ENCODE results near the gene BLOC1S6.

BLOC1S6 gene

GRCh38 chr15:45555934-45556608 is 31.1 kb upstream of the BLOC1S6 start:
- DNase-seq (ENCODE audit: extremely low read depth, insufficient read length), result no peak
- no peak overlapping the region for H3K4me3 ChIP-seq (replicated peaks; ENCODE audit: low read depth, low read length)
- TF ChIP-seq CTCF (IDR thresholded peaks at IDR 0.05; ENCODE audit: insufficient read depth, low read length, poor library complexity, severe bottlenecking), result no peak
- H3K36me3 ChIP-seq (ENCODE audit: control insufficient read depth, insufficient read depth, low read length), result no peaks in the 10 kb centered on the region
- H3K27me3 ChIP-seq (replicated peaks; ENCODE audit: control insufficient read depth, insufficient read depth, low read length), result no peaks in the 10 kb centered on the region

GRCh38 chr15:45572617-45573016 is 14.6 kb upstream of the BLOC1S6 start:
- no peak overlapping the region for H3K4me3 ChIP-seq (replicated peaks; ENCODE audit: low read depth, low read length)
- H3K36me3 ChIP-seq (ENCODE audit: control insufficient read depth, insufficient read depth, low read length), result no peaks in the 10 kb centered on the region
- H3K27me3 ChIP-seq (replicated peaks; ENCODE audit: control insufficient read depth, insufficient read depth, low read length), result no peaks in the 10 kb centered on the region
- no peak for TF ChIP-seq CTCF (IDR thresholded peaks at IDR 0.05; ENCODE audit: insufficient read depth, low read length, poor library complexity, severe bottlenecking)
- DNase-seq (ENCODE audit: extremely low read depth, insufficient read length), result no peak

- no peaks in the 10 kb centered on the region for H3K36me3 ChIP-seq (ENCODE audit: control insufficient read depth, insufficient read depth, low read length)
- no peak for DNase-seq (ENCODE audit: extremely low read depth, insufficient read length)
- H3K27me3 ChIP-seq (replicated peaks; ENCODE audit: control insufficient read depth, insufficient read depth, low read length), result no peaks in the 10 kb centered on the region
- no peak overlapping the region for H3K4me3 ChIP-seq (replicated peaks; ENCODE audit: low read depth, low read length)
- TF ChIP-seq CTCF (IDR thresholded peaks at IDR 0.05; ENCODE audit: insufficient read depth, low read length, poor library complexity, severe bottlenecking), result peak; percentile 27
These were observed 13.1 kb upstream of the BLOC1S6 start for GRCh38 chr15:45573961-45574629.

- Histone ChIP-seq H3K27me3 (replicated peaks; ENCODE audit: control insufficient read depth, insufficient read depth, low read length) (no peaks in the 10 kb centered on the region), H3K36me3 (ENCODE audit: control insufficient read depth, insufficient read depth, low read length) (no peaks in the 10 kb centered on the region), H3K4me3 (replicated peaks; ENCODE audit: low read depth, low read length) (no peak overlapping the region)
- TF ChIP-seq CTCF (IDR thresholded peaks at IDR 0.05; ENCODE audit: insufficient read depth, low read length, poor library complexity, severe bottlenecking), result no peak
- no peak for DNase-seq (ENCODE audit: extremely low read depth, insufficient read length)
These were observed 5.3 kb upstream of the BLOC1S6 start for GRCh38 chr15:45581919-45582318.

- no peak for TF ChIP-seq CTCF (IDR thresholded peaks at IDR 0.05; ENCODE audit: insufficient read depth, low read length, poor library complexity, severe bottlenecking)
These were observed 3.2 kb upstream of the BLOC1S6 start for GRCh38 chr15:45583731-45584639.

More at GRCh38 chr15:45583731-45584639, 3.2 kb upstream of the BLOC1S6 start:
- Histone ChIP-seq H3K36me3 (ENCODE audit: control insufficient read depth, insufficient read depth, low read length) (no peaks in the 10 kb centered on the region), H3K27me3 (replicated peaks; ENCODE audit: control insufficient read depth, insufficient read depth, low read length) (no peaks in the 10 kb centered on the region), H3K4me3 (replicated peaks; ENCODE audit: low read depth, low read length) (no peak overlapping the region)
- no peak for DNase-seq (ENCODE audit: extremely low read depth, insufficient read length)

All from GM06990 (cell line).